GM12878 (cell line): ENCODE results near the gene RTF2. TPM values are rescaled to one million over a fixed set of nuclear protein-coding genes. Genes with fewer than 3 reads are reported as not detected.
"Not testable (repeated sequence)": the region's sequence is repeated elsewhere in the genome, so short reads cannot be mapped to it uniquely, and the experiment has no call there.

ENCODE experiments used
- ATAC-seq: fragments of 200-7000 bp; cut with Tn5 transposase; 3 replicates; pipeline ENCODE4 v1.9.1; 2020; ENCODE audit warnings: mild to moderate bottlenecking, moderate library complexity
- BruUV-seq: library from RNA; stranded (reverse); fragments of 400-500 nt; replicated peaks from 2 replicates; lab custom pipeline; 2021; lab: Mats Ljungman, UMichigan
- CTCF ChIA-PET: fragments of 300-600 bp; sonication (Branson Sonifier 250); formaldehyde crosslinking; extraction: SDS; loops from one replicate; lab custom pipeline; 2021; ENCODE audit warnings: inconsistent platforms; lab: Yijun Ruan, JAX
- POLR2A ChIA-PET: fragments of 350-600 bp; formaldehyde crosslinking; extraction: SDS; loops from one replicate; lab custom pipeline; 2021; ENCODE audit warnings: inconsistent platforms; lab: Charles Lee
- RAD21 ChIA-PET: fragments of 300-600 bp; sonication (Branson Sonifier 250); formaldehyde crosslinking; loops from one replicate; lab custom pipeline; 2023; ENCODE audit warnings: antibody characterized with exemption; ENCODE audit not compliant: unreplicated experiment; lab: Charles Lee
- SMC1A ChIA-PET: fragments of 300-600 bp; sonication (Branson Sonifier 250); formaldehyde crosslinking; loops from one replicate; lab custom pipeline; 2023; ENCODE audit not compliant: unreplicated experiment, uncharacterized antibody; lab: Charles Lee
- DNase-seq: peaks from one replicate; pipeline ENCODE4 v3.0.0-alpha.2; 2011; ENCODE audit warnings: low read depth, low spot score
- FAIRE-seq: peaks from 3 replicates; lab custom pipeline; 2011; peaks lifted over from hg19 to GRCh38; lab: Jason Lieb, UNC
- H2AFZ ChIP-seq: 2 replicates; pipeline ENCODE4 v1.6.0; 2011; ENCODE audit warnings: low read depth, low read length, control low read depth; ENCODE audit not compliant: control insufficient read depth
- H3K27ac ChIP-seq: 2 replicates; pipeline ENCODE4 v1.5.1; 2011; ENCODE audit warnings: control low read depth; ENCODE audit not compliant: control insufficient read depth, insufficient read depth
- H3K27me3 ChIP-seq, 2 experiments: replicated peaks in 1 of 2; 2 replicates each; pipeline versions ENCODE4 v1.6.0 to v1.6.1; 2011; ENCODE audit warnings: low read length in 1 of 2; ENCODE audit not compliant: control insufficient read depth in 2 of 2, insufficient read depth in 2 of 2
- H3K36me3 ChIP-seq, 2 experiments: 2 replicates each; pipeline ENCODE4 v1.5.1; 2011; ENCODE audit warnings: low read length in 1 of 2; ENCODE audit not compliant: control insufficient read depth in 2 of 2, insufficient read depth in 2 of 2
- H3K4me1 ChIP-seq: 2 replicates; pipeline ENCODE4 v1.6.1; 2011; ENCODE audit warnings: mild to moderate bottlenecking, low read length, moderate library complexity, mixed read lengths; ENCODE audit not compliant: control insufficient read depth, insufficient read depth
- H3K4me2 ChIP-seq: 2 replicates; pipeline ENCODE4 v1.6.0; 2011; ENCODE audit warnings: control low read depth; ENCODE audit not compliant: control insufficient read depth, insufficient read depth
- H3K4me3 ChIP-seq: fragments of 200-600 bp; sonication (generic); 2 replicates; pipeline ENCODE4 v1.5.1; 2016
- H3K79me2 ChIP-seq: 2 replicates; pipeline ENCODE4 v1.6.0; 2011; ENCODE audit warnings: low read length; ENCODE audit not compliant: control insufficient read depth, insufficient read depth
- H3K9ac ChIP-seq: 2 replicates; pipeline ENCODE4 v1.8.0; 2011; ENCODE audit warnings: low read length, control low read depth, mixed read lengths; ENCODE audit not compliant: control insufficient read depth, insufficient read depth
- H3K9me3 ChIP-seq: replicated peaks from 3 replicates; pipeline ENCODE4 v1.5.1; 2011; ENCODE audit warnings: mild to moderate bottlenecking, low read length; ENCODE audit not compliant: control insufficient read depth, insufficient read depth
- H4K20me1 ChIP-seq: 2 replicates; pipeline ENCODE4 v1.6.0; 2011; ENCODE audit not compliant: control insufficient read depth, insufficient read depth
- CEBPZ ChIP-seq: fragments of 150-350 bp; IDR thresholded peaks from 2 replicates; pipeline ENCODE4 v1.6.1; 2016; ENCODE audit warnings: low read depth, low read length
- CUX1 ChIP-seq: IDR thresholded peaks from 2 replicates; pipeline ENCODE4 v1.6.1; 2012; ENCODE audit warnings: improper control_type of control experiment, low read depth, low read length; ENCODE audit not compliant: insufficient replicate concordance
- EZH2 ChIP-seq: IDR thresholded peaks from 2 replicates; pipeline ENCODE4 v1.6.1; 2012; ENCODE audit warnings: low read depth, mild to moderate bottlenecking, control low read depth, inconsistent platforms, low read length, borderline replicate concordance; ENCODE audit not compliant: control insufficient read depth
- NR2C2 ChIP-seq: IDR thresholded peaks from 2 replicates; pipeline ENCODE4 v1.6.1; 2011; ENCODE audit warnings: borderline replicate concordance, low read depth; ENCODE audit not compliant: control insufficient read depth, insufficient read length
- POLR2A ChIP-seq: IDR thresholded peaks from 2 replicates; pipeline ENCODE4 v1.6.1; 2011; ENCODE audit warnings: low read depth, mild to moderate bottlenecking, low read length
- WGBS: methylation state at CpG from one replicate; pipeline ENCODE4 v1.1.6; 2016; ENCODE audit warnings: low lambda C conversion rate; ENCODE audit not compliant: insufficient replicate concordance, insufficient coverage; ENCODE audit errors: missing lambda C conversion rate; 5-methylcytosine and 5-hydroxymethylcytosine counted together
- in situ Hi-C: fragments of 300-500 bp; cut with MboI; formaldehyde crosslinking; loops from 9 replicates; pipeline ENCODE4 v1.14.3; 2018; ENCODE audit warnings: mixed read lengths
- intact Hi-C: fragments of 100-400 bp; cut with micrococcal nuclease; formaldehyde crosslinking; loops from one replicate; pipeline ENCODE4 v1.14.2; 2022; ENCODE audit not compliant: unreplicated experiment
- polyA plus RNA-seq, 11 experiments: library from polyadenylated mRNA; depleted of rRNA in 4 of 11; unstranded in 6 of 11; stranded (reverse) in 5 of 11; fragments of >200 nt; fragmentation: Nextera tagmentation in 4 of 11; fragmentation: Illumina TruSeq in 1 of 11; extraction: Ambion mirVana in 4 of 11; extraction: Trizol in 1 of 11; gene quantifications; 1 replicate in 1 of 11; 2 replicates in 10 of 11; pipeline versions ENCODE4 v1.2.1 to v1.2.3, GENCODE V29; 2011 to 2016; ENCODE audit warnings: inconsistent platforms in 2 of 11, missing spikeins in 2 of 11, low read depth in 1 of 11
- total RNA-seq, 4 experiments: library from RNA; depleted of rRNA in 3 of 4; stranded (reverse); fragments of >200 nt in 3 of 4; fragmentation: Illumina TruSeq in 1 of 4; extraction: Trizol in 1 of 4; gene quantifications; 2 replicates each; pipeline versions ENCODE4 v1.2.1 to v1.2.3, GENCODE V29; 2013 to 2021

The RTF2 gene
- total and polyA plus RNA-seq, 10 of the 15 experiments (the other 5 are each of a cell fraction or from before 2014, with no cell fraction given): 66.2 to 133 (median 82.9) TPM

GRCh38 chr20:56522311-56522710 lies 53.9 kb downstream of the RTF2 start:
- POLR2A ChIA-PET: no interaction called here
- ATAC-seq (no peak), DNase-seq (no peak), FAIRE-seq (no peak)
- Histone ChIP-seq H3K27ac (no peak overlapping the region), H3K79me2 (no peaks in the 10 kb centered on the region), H3K36me3 (peaks cover 3 to 25% of the 10 kb centered on the region in 2 experiments), H3K9me3 (peaks cover 7% of the 10 kb centered on the region; the same call in 2 of the 3 replicates), H3K27me3 (no peaks in the 10 kb centered on the region), H4K20me1 (no peaks in the 10 kb centered on the region), H3K4me3 (no peak overlapping the region), H3K4me2 (no peak overlapping the region), H2AFZ (no peak overlapping the region), H3K4me1 (no peaks in the 10 kb centered on the region), H3K9ac (no peak overlapping the region)
- 37% methylated on average over 6 of the region's 6 CpGs for WGBS
- CTCF ChIA-PET: no interaction called here
- no peak for TF ChIP-seq CUX1
- TF ChIP-seq EZH2: no peak
- TF ChIP-seq NR2C2: no peak
- peak; percentile 36; the same call in 1 of the 2 replicates for TF ChIP-seq POLR2A
- TF ChIP-seq CEBPZ: no peak
- intact Hi-C loops (no loop called here), in situ Hi-C loops (no loop called here)
- SMC1A ChIA-PET: no interaction called here
- BruUV-seq: no TSS peak
- RAD21 ChIA-PET: no interaction called here

- in situ Hi-C loops, H3K36me3 ChIP-seq, H3K4me1 ChIP-seq, SMC1A ChIA-PET, DNase-seq, RAD21 ChIA-PET, H3K27ac ChIP-seq, CTCF ChIA-PET, intact Hi-C loops, FAIRE-seq, H2AFZ ChIP-seq, ATAC-seq, H3K27me3 ChIP-seq, H3K79me2 ChIP-seq, H3K9me3 ChIP-seq, BruUV-seq, H4K20me1 ChIP-seq, POLR2A ChIA-PET, H3K4me2 ChIP-seq, H3K4me3 ChIP-seq, H3K9ac ChIP-seq: not testable (repeated sequence)
- 77% methylated on average over 7 of the region's 7 CpGs for WGBS
Observed at GRCh38 chr20:56524444-56524843, 56.0 kb downstream of the RTF2 start, which contains the start of gene FAM209A. FAM209A (plus strand) TSS chr20:56524744; CDS start chr20:56524809, 65 bp downstream.
